Glutamatergic neuron (in vitro differentiated cells): ENCODE results near the gene SDS. TPM values are rescaled to one million over a fixed set of nuclear protein-coding genes. Genes with fewer than 3 reads are reported as not detected.

ENCODE experiments used
- DNase-seq: peaks from one replicate; pipeline ENCODE4 v3.0.0; 2022
- H3K27ac Mint-ChIP-seq: one replicate; pipeline ENCODE4 v1.8.0; 2020; ENCODE audit warnings: mild to moderate bottlenecking, mixed read lengths, inconsistent platforms; ENCODE audit not compliant: unreplicated experiment
- H3K27me3 Mint-ChIP-seq: one replicate; pipeline ENCODE4 v1.8.0; 2020; ENCODE audit warnings: mild to moderate bottlenecking, moderate library complexity, mixed read lengths, inconsistent platforms; ENCODE audit not compliant: unreplicated experiment
- H3K36me3 Mint-ChIP-seq: one replicate; pipeline ENCODE4 v1.8.0; 2020; ENCODE audit warnings: mild to moderate bottlenecking, mixed read lengths, inconsistent platforms; ENCODE audit not compliant: unreplicated experiment
- H3K4me1 Mint-ChIP-seq: one replicate; pipeline ENCODE4 v1.8.0; 2020; ENCODE audit warnings: mild to moderate bottlenecking, low read depth, mixed read lengths, inconsistent platforms; ENCODE audit not compliant: unreplicated experiment
- H3K4me3 Mint-ChIP-seq: one replicate; pipeline ENCODE4 v1.8.0; 2020; ENCODE audit warnings: mild to moderate bottlenecking, mixed read lengths, inconsistent platforms; ENCODE audit not compliant: unreplicated experiment
- H3K9me3 Mint-ChIP-seq: one replicate; pipeline ENCODE4 v1.8.0; 2020; ENCODE audit warnings: mild to moderate bottlenecking, moderate library complexity, mixed read lengths, inconsistent platforms; ENCODE audit not compliant: unreplicated experiment
- CTCF ChIP-seq: fragments of 200-600 bp; sonication (generic); IDR thresholded peaks from one replicate; pipeline ENCODE4 v1.5.0; 2021; ENCODE audit not compliant: partially characterized antibody, unreplicated experiment
- total RNA-seq: library from RNA; stranded (reverse); fragmentation: NEBNext Ultra II Directional; extraction: Animal tissue kit (Norgen Biotek cat#: 25700); gene quantifications from one replicate; pipeline ENCODE4 v1.2.1, GENCODE V29; 2021; ENCODE audit not compliant: unreplicated experiment

The SDS gene
- total RNA-seq, 1 donor from 2014 or later, result not detected

GRCh38 chr12:113396828-113397496 is 6.7 kb downstream of the SDS start:
- Mint-ChIP-seq H3K4me1 (peaks cover 5% of the 10 kb centered on the region), H3K27ac (no peak overlapping the region), H3K9me3 (peaks cover 5% of the 10 kb centered on the region), H3K4me3 (no peak overlapping the region), H3K27me3 (peaks cover 7% of the 10 kb centered on the region), H3K36me3 (no peaks in the 10 kb centered on the region)
- TF ChIP-seq CTCF, result no peak
- DNase-seq, result no peak

GRCh38 chr12:113396200-113396599 is 7.5 kb downstream of the SDS start:
- no peak for TF ChIP-seq CTCF
- H3K4me3 Mint-ChIP-seq, result no peak overlapping the region
- H3K27ac Mint-ChIP-seq, result no peak overlapping the region
- no peak for DNase-seq
- H3K27me3 Mint-ChIP-seq, result peaks cover 7% of the 10 kb centered on the region
- peaks cover 5% of the 10 kb centered on the region for H3K4me1 Mint-ChIP-seq
- no peaks in the 10 kb centered on the region for H3K36me3 Mint-ChIP-seq
- peaks cover 5% of the 10 kb centered on the region for H3K9me3 Mint-ChIP-seq

GRCh38 chr12:113395119-113395518 is 8.6 kb downstream of the SDS start:
- Mint-ChIP-seq H3K4me1 (peaks cover 5% of the 10 kb centered on the region), H3K36me3 (no peaks in the 10 kb centered on the region), H3K4me3 (no peak overlapping the region), H3K27me3 (peaks cover 7% of the 10 kb centered on the region), H3K9me3 (peaks cover 3% of the 10 kb centered on the region), H3K27ac (no peak overlapping the region)
- TF ChIP-seq CTCF, result no peak
- no peak for DNase-seq

GRCh38 chr12:113393749-113394148 is 9.9 kb downstream of the SDS start:
- peaks cover 7% of the 10 kb centered on the region for H3K27me3 Mint-ChIP-seq
- no peaks in the 10 kb centered on the region for H3K36me3 Mint-ChIP-seq
- no peak overlapping the region for H3K27ac Mint-ChIP-seq
- peaks cover 3% of the 10 kb centered on the region for H3K9me3 Mint-ChIP-seq
- DNase-seq, result no peak
- H3K4me3 Mint-ChIP-seq, result no peak overlapping the region
- peaks cover 5% of the 10 kb centered on the region for H3K4me1 Mint-ChIP-seq
- TF ChIP-seq CTCF, result no peak

- Mint-ChIP-seq H3K27me3 (peaks cover 7% of the 10 kb centered on the region), H3K36me3 (no peaks in the 10 kb centered on the region), H3K27ac (no peak overlapping the region), H3K4me3 (no peak overlapping the region), H3K4me1 (peaks cover 5% of the 10 kb centered on the region), H3K9me3 (peaks cover 3% of the 10 kb centered on the region)
- no peak for DNase-seq
- no peak for TF ChIP-seq CTCF
Measured at GRCh38 chr12:113392988-113393579, 10.6 kb downstream of the SDS start.
